OCI-M2 (cell line): ENCODE results near the gene SCUBE3.

ENCODE experiments used
- DNase-seq: peaks from one replicate; lab custom pipeline; 2025; ENCODE audit not compliant: unreplicated experiment; lab: John Stamatoyannopoulos, UW

SCUBE3 gene

GRCh38 chr6:35298625-35299140, 84.9 kb downstream of the SCUBE3 start:
- no peak for DNase-seq

GRCh38 chr6:35299674-35300073, 85.9 kb downstream of the SCUBE3 start:
- DNase-seq = no peak

- no peak for DNase-seq
Observed at GRCh38 chr6:35300848-35301247, 87.1 kb downstream of the SCUBE3 start.
